Globus pallidus (tissue), 1 donor: ENCODE results near the gene DGKG.

Experiments used
- DNase-seq: peaks from one replicate; pipeline ENCODE4 v3.0.0-alpha.2; 2015; ENCODE audit warnings: low spot score

DGKG gene

DNA sequence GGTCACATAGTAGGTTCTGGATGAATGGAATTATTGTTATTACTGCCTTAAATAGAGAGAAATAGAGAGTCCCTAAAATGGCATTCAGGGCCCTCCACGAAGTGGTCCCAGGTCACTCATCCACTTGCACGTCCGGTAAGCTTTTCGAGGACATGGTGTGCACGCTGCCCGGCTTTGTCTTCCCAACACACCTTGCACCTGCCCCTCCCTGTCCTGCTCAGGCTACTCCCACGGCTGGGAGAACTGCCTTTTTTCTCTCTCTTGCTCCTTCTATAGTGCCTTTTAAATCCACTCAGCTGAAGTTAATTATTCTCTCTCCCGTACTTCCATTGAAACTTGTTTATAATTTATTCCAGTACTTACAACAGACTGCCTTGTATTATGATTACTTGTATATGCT lies 5.6 kb upstream of the DGKG start:
- DNase-seq, result no peak

DNA sequence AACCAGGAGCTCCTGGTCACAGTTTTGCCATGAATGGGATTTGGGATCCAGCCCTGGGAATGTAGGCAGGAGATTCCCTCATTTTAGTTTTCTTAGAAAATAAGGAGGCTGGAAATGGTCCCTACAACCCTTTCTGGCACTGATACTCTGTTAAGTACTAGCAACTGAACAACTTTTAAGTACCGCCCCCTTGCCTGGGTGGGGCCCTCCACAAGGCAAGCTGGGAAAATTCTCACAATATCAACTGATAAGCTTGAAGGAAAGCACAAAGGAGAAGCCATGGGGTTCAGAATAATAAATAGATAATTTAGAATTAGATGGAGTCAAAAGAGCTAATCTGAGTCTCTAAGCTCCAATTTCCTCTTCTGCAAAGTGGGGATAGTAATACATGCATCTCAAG lies 4.2 kb upstream of the DGKG start:
- no peak for DNase-seq

DNA sequence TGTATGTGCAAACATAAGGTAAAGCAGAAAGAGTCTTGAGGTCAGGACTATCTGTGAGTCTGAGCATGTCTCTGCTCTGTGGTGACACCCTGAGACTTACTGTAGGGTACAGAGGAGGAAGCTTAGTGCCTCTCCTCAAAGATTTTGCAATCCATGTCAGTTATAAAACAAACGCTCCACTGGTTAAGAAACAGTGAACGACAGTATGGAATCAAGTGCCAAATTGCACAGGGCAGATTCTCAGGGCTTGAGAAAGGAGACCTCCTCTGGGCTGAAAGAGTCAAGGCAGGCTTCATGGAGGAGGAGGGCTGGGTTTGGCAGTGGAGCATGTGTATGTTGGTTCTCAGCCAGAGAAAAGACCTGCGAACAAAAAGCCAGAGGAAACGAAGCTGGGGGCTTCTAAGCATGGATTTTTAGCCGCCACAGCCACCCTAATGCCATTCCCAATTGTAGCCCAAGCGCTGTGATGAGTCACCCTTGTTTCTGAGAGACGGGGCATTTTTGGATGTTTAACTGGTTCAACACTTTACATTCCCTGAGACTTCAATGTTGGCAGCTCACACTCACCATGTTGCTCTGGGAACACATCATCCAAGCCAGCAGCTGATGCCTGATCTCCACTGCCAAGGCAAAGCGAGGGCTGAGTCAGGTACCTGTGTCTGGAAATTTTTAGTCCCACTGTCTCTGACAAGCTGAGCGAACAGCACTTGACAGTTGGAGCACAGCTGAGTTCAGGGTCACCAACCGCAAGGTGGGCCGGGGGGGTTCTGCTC lies 3.4 kb upstream of the DGKG start:
- DNase-seq, result peak; percentile 29

DNA sequence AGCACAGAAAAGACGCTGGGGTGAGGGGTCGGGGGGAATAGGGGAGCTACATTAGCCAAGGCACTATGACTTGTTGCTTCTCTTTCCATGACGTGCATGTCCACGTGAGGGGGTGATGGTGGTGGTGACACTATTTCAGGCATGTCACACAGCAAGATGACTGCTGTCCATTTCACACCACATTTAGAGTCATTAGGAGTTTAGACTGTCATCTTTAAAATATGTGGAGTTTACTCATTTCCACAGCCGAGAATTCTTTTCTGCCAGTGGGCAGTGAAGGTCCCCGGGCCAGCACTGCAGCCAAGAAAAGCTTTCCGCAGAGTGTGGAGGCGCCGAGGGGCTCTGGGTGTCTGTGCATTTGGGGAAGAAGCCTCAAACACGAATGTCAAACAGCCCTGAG lies 954 bp upstream of the DGKG start:
- DNase-seq, result no peak

DNA sequence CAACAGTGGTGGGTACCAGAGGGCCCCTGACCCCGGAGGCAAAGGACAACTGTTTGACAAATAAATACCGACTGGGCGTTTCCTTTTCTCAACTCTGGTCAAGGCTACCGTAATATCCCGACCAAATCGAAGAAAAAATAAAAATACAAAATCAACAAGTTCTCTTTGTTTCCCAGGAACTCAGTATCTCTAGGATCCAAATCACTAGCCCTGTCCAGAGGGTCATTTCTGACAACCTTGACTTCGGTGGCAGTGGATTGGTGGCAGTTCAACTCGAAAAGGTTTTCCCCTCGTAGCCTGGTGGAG lies 456 bp upstream of the DGKG start:
- DNase-seq, result no peak

DNA sequence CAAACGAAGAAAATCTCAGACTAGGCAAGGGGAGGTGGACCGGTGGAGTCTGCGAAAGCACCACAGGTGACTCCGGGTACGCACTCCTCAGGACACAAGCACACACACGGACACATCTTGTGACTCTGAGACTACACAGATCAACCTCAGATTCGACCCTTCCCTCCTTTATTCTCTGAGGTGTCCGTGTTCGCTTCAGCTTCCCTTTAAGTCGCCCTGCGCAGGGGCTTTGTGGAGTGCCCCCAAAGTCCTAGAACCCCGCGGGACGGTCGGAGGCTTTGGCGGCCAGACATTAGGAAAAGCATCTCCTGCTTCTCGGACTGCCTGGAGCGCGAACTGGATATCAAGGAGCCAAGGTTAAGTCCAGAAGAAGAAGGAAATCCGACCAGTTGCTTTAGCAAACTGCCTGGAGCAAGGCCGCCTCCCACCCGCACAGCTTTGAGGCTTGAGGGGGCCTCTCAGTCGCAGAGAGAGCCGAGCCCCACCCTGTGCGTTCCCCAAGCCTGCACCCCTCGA lies 730 bp downstream of the DGKG start:
- no peak for DNase-seq

DNA sequence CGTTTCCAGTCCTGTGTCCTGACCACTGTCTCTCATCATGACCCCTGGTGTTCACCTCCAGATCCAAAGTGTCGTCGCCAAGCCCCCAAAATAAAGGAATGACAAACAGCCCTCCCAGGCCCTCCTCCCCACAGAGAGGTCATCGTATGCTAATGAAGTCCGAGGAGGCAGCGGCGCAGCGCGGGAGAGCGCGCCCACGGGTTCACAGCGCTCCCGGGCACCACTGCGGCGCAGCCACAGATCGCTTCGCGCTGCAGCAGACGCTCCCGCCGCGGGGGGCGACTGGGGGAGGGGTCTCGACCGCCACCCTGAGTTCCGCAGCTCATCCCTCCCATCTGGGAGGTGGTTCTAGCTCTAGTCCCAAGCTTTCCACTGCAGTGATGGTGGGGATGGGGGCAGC lies 1.3 kb downstream of the DGKG start:
- peak; percentile 17 for DNase-seq

DNA sequence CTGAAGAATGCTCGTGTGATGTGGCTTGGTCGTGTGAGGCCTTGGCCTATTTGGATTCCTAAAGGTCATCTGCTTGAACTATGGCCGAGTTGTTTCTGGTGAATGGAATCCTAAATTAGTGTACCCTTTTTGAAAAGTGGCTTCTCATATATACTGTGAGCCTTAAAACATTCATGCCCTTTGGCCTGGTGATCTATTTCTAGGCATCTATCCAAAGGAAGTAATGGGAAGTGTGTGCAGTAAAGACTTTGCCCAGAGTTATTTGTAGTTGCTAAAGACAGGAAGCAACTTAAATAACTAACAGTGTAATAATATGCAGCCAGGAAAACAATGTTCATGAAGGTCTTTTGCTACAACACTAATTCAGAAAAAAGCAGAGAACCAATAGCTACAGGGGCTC lies 3.0 kb downstream of the DGKG start:
- DNase-seq, result no peak

DNA sequence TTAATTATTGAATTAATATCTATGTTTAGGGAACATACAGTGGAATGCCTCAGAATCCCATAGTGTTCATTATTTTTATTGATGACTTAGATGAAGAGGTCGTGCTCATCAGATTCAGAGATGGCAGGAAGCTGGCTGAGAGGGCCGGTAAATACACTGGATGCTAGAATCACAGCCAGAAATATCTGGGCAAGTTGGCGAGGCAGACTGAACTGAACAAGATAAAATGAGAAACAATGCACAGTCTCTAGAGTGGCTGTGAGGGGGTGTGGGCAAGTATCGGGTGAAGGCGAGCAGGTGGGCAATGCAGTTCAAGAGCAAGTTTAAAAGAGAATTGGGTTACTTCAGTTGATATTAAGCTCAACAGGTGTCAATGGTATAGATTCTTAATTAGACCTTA lies 5.9 kb downstream of the DGKG start:
- DNase-seq, result no peak

DNA sequence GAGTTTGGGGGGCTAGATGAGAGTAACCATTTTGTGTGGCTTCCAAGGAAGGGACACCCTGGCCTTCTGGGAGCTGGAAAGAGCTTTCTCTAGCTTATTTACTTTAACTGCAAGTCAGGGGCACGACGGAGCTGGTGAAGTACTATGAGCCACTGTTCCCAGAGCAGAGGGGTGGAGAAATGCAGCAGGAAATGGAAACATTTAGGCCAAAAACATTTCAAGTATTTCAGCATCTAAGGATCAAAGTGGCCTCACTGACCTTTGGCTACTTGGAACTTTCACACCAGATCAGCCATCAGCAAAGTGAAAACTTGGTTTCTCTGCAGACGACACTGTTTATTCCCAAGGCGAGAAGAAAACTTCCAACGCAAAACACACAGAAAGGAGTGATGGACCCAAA lies 7.9 kb downstream of the DGKG start:
- no peak for DNase-seq

DNA sequence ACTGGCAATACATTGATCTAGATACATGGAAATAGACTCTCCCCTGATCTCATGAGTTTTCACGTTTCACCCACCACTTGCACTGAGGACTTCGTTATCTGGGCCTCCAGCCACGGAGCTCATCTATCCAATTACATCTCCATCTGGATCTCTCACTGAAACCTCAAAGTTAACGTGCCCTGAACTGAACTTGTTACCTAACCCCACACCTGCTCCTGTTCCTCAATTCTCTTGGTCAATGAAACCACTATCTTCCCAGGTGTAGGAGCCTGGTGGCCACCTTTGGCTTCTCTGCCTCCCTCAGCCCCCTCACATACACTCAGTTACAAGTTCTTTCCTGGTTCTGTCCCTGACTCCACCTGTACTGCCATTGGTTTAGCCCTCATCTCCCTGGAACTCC lies 9.7 kb downstream of the DGKG start:
- DNase-seq, result no peak

DNA sequence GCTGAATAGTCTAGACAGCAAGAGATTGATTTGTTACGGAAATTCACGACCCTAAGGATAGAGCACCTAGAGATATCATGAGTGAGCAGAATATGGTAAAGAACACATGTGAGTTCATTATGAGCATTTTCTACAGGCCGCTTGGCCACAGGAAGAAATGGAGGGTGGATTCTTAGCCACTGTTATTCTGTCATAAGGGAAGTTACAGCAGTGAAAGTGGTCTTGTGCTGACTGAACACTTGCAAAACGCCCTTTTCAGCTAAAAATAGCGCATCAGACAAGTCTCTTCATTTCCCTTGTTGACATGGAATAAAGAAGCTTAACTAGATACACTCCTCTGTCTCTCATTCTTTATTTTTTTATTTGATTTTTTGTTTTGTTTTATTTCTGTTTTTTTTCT lies 19.8 kb downstream of the DGKG start:
- peak; percentile 38 for DNase-seq

DNA sequence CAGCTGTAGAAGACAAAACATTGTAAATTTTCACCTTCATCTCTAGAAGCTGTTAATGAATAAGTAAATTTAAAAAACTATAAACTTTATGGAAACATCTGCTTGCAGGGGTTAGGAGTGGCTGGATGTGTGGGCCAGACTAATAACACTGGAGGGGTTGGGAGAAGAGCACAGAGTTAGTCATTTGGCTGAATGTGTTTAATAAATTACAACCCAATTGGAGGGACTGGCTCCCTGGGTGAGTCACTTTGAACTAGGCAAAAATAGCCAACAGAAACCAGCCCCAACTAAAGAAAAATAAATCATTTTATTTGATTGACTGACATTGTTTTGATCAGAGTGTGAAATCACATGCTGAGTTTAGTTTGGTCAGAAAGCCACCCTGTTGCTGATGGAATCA lies 21.8 kb downstream of the DGKG start:
- no peak for DNase-seq

DNA sequence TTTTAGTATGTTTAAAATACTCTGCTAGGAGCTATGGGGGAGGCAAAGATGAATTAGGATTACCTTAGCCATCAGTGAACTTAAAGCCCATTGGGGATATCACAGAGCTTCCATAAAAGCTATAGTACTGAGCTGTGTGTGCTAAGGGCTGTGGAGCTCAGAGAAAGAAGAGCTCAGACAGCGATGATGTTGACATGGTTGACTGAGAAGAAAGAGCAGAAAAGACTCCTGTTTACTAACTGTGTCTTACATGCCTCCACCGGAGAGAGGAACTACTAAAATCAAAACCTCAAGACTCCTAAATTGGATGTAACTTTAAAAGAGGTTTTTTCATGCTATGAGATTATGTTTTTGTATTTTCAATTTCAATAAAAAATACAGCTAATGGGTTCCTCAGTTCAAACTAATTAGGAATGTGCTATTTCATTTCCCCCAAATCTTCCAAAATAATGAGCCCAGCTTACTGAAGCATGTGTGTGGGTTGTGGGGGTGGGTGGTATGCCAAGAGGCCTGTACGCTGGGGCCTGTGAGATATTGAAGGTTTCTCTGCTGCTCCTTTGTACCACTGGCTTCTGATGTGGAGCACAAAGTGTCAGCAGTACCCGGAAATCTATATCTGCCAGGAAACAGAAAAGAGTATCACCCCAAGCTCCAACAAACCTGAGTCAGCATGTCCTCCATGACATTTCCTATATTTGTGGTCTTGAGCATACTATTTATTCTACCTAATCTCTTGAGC lies 22.7 kb downstream of the DGKG start:
- no peak for DNase-seq

DNA sequence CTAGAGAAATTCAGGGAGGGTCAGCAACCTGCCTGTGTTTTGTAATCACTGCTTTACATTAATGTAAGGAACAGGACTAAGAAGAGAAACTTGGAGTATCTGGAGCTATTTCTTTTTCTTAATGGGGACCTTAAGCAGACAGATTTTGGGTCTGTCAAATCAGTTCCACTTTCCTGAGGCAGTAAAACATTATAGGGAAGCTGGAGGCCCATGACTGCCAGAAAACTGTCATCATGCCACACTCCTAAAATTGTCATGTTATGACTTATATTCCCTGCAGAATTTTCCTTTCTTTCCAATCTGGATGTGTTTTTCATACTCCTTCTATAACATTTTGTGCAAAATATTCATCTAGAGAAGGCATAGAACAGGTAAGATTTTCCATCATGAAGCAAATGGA lies 28.8 kb downstream of the DGKG start:
- DNase-seq, result no peak

DNA sequence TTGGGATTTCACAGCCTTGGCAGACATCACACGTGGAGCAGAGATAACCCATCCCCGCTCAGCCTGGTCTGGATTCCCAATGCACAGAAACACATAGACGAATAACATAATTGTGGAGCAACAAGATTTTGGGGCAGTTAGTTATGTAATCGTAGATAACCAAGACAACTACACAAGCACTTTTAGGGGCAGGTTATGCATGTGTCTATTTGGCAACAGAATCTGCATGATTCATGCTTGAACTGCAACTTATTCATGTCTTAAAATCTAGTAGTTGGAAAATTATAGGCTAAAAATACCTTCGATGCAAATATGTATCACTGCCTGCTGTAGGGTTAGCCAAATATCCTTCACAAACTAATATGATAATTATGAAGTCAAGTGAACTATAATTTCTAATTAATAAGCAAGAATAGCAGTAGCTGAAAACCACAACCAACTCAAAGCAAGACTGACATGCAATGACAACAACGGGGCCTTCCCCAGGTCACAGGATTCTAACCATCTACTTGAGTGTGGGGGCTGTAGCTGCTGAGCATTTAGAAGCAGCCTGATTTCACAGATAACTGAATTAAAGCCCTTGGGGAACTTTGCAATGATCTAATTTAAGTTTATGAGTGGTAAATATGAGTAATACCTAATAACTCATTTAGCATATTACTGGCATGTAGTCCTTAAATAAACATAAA lies 31.1 kb downstream of the DGKG start:
- no peak for DNase-seq

DNA sequence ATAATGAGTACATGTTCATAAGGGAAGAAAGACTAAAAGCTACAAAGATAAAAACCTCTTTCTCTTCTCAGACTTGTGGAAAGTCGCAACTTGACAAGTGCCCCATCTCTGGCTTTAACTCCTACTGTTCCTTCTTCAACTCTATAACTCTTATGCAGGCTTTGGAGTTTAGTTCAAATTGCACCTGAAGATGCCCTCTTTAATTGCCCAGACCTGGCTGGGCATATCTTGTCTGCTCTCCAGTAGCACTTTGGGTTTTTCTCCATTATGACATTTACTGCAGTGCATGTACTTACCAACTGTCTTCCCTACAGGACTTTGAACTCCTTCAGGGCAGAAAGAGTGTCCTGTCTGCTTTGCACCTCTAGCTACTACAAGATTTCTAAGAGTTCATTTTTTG lies 32.4 kb downstream of the DGKG start:
- no peak for DNase-seq

DNA sequence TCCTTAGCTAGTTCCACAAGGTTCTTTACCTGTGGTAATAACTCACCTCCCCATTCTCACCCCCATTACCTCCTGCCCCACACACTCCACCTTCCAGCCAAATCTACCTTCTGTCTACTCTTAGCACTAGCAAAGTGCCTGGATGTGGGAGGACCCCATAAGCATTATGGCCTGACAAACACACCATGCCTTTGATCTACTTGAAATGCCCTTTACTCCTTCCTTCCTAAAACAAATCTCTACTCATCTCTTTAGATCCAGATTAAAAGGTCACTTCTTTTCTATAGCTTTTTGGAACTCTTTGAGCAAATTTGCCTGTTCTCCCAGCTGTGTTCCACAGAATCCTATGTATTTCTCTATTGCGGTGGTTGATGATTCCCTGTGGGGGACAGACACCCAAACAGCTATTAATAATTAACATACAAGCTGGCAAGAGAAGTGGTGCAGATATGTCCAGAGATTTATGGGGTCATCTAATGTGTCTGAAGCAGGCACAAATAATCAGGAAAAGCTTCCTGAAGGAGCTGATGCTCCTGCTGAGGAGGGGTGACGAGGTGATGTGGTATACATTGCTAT lies 34.0 kb downstream of the DGKG start:
- no peak for DNase-seq

DNA sequence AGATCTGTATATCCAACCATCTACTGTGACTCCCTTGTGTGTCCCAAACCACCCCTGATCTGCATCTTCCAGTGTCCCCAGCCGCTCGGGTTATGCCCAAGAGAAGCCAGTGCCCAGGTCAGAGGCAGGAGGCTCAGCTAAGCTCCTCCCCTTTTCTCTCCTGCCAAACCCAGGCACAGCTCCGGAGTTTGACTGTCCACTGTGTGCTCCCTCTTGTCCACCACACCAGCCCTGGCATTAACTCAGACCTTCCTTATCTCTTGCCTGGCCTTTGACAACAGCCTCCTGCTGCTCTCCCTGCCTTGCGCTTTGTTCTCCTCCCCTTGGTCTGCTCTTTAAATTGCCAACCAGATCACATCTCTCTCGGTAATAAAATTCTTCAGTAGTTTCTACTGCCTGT lies 39.3 kb downstream of the DGKG start:
- DNase-seq, result no peak

DNA sequence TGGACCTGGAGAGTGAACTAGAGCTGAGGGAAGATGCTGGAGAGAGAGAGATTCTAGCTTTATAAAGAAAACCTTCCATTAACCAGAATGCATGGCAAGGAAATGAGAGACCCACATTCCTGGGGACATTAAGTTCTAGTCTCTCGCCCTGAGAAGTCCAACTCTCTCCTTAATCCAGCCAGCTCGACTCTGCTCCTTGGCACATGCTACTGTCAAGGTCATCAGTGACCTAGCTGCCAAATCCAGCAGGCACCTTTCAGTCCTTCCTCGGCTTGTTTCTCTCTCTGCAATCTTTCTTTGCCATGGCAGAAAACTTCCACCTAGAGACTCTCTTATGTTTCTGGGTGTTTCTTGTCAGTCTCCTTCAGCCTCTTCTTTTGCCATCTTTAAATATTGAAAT lies 40.3 kb downstream of the DGKG start:
- no peak for DNase-seq

DNA sequence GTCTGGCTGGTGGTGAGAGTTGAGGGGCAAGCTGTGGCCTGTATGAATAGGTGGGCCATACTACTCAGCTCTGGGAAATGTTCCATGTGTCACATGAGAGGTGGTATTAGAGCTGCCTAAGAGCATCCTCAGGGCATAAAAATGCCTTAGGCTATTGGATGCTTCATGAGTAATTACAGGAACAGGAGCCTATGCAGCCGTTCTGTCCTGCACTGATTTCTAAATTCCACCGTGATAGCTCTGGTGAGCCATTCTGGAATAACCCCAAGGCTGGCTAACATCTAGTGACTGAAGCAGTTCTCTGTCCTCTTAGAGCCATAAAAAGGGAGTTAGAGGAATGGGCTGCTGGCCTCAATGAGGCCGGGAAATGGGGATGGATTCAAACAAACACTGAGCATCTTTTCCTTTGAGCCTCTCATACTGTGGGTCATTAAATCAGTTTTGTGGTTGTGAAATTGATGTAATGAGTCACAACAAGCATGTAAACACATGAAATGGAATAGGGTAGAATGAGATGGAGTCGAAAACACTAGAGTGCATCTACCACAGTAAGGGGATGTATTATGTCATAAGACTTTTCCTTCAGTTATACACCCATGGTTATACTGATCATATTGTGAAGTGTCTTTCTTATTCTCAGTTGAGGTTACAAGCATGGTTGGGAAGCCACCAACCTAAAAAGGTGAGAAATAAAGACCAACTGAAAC lies 41.0 kb downstream of the DGKG start:
- no peak for DNase-seq

DNA sequence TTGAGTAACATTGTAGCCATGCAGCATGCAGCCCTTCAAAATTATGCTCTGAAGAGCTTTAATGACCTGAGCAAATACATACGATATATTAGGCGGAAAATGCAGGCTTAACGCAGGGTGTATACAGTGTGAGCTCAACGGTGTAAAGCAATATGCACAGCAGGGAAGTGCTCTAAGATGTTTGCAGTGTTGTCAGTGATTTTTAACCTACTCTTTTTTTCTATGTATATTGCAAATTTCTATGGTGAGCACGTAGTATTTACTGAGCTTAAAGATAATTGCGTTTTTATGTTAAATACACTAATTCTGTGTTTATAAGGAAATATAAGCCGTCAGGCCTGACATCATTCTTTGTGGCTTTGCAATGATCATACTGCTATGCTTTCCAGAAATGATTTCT lies 42.1 kb downstream of the DGKG start:
- DNase-seq, result no peak
